ENCODE data around the gene PAQR8. TPM values are rescaled to one million over a fixed set of nuclear protein-coding genes. Genes with fewer than 3 reads are reported as not detected.

PAQR8 gene, protein sequence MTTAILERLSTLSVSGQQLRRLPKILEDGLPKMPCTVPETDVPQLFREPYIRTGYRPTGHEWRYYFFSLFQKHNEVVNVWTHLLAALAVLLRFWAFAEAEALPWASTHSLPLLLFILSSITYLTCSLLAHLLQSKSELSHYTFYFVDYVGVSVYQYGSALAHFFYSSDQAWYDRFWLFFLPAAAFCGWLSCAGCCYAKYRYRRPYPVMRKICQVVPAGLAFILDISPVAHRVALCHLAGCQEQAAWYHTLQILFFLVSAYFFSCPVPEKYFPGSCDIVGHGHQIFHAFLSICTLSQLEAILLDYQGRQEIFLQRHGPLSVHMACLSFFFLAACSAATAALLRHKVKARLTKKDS
- 0.89 and 1.3 TPM in 2 replicates for total RNA-seq (2014; rRNA removed; shearing (Covaris generic))

DNA sequence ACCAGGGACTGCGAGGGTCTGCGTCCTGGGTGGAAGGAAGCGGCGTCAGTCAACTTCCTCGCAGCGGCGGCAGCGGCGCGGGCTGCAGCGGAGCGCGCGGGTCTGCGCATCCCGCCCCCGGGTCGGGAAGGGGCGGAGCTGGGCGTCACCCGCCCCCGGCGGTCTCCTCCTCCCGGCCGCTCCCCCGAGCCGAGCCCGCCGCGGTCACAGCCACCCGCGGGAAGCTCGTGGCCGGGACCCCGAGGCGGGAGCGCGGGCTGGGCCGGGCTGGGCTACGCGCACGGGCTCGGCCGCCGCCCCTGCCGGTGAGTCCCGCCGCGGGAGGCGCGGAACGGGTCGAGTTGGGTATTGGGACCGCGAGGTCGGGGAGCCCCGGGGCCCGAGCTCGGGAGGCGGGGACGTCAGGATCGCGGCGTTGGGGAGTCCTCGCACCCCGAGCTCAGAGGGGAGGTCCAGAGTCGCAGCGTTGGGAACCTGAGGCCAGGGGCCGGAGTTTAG, at the start of gene PAQR8:
TSS of gene PAQR8 (plus strand) at position 207 of the 498 bp plus-strand sequence. CDS start 41,063 bp downstream, outside the sequence.
- DNase-seq (ENCODE audit: low spot score): peak; percentile 39

DNA sequence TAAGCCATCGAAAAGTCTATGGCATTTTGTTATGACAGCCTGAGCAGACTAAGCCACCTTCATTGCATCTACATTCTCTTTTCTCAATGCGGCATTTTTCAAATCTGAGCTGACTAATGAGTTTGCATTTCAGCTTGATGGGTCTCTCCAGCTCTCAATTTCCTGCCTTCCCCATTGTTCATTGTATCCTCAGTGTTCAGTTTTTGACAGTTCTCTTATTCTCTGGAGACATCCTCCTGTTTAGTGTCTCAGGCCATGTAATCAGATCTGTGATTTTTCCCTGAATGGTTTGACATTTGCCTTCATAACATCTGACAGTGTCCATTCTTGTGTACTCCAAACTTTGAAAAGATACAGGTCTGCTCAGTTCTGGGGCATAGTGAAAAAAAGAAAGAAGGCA, 49.5 kb upstream of the PAQR8 start:
- no peak for DNase-seq (ENCODE audit: low spot score)

DNA sequence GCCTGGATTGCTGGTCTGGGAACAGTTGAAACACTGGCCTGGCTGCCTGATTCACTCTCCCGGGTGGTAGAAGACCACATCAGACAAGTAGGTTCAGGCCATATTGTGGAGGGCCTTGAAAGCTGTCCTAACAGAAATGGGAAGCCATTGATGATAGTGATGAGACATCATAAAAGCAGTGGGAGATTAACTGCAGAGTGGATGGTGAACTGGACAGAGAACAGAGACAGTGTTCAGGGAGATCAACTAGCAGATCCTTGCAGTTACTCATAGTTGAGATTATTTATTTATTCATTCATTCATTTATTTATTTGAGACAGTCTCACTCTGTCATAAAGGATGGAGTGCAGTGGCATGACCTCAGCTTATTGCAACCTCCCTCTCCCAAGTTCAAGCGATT, 47.2 kb upstream of the PAQR8 start:
- DNase-seq (ENCODE audit: low spot score): no peak

DNA sequence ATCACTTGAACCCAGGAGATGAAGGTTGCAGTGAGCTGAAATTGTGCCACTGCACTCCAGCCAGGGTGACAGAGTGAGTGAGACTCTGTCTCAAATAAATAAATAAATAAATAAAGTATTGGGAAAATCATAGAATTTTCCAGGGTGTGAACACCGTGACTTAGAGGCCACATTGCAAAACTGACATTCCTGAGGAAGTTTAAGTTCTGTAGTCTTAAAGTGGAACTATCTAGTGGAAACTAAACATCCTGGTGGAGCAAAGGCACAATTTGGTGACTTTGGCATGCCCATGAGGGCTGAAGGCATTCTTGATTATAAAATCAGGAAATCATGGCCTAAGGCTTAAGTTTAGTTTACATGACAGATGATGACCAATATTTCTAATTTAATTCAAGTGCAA, 44.7 kb upstream of the PAQR8 start:
- no peak for DNase-seq (ENCODE audit: low spot score)

DNA sequence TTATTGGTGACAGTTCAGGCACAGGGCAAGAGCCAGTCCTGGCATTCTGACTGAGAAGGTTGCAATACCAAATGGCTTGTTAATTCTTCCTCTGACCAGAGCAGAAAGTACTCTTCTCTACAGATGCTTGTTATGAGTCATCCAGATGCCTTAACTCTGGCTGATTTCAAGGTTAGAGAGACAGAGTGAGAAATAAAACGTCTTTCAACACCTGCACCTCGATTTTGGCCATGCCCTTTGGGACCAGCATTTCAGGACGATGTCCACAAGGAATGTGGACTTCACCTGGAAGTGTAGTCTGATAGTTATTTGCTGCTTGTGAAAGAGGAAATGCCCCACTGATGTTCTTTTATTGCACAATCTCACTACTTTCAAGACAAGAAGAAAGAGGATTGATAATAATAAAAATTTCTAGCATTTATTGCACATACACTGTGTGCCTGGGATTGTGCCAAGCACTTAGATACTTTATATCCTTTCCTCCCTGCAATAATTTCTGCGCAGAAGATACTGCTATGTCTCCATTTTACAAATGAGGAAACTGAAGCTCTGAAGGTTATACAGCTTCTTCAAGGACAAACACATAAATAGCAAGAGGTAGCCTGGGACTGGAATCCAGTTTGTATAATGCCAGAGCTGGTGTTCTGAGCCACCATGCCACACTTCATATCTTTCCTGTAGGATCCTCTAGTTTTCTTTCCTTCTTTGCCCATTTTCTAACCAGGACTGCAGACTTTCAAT, 43.9 kb upstream of the PAQR8 start:
- no peak for DNase-seq (ENCODE audit: low spot score)

DNA sequence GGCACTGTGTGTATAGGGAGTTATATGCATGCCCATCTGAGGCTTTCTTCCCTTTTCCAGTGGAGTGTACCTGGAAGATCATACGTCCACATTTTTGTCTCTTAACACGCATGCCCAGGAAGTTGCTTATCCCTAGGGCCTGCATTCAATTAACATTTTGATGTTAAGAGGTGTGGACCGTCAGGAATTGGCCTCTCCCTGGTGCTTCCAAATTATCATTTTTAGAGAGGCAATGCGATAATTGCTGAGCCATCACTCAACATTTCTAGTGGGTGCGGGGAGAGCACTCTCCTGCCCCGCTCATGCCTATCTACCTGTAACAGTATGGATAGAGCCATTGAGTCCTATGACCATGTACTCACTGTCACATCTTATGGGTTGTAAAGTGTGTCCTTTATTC, 37.8 kb upstream of the PAQR8 start:
- no peak for DNase-seq (ENCODE audit: low spot score)

DNA sequence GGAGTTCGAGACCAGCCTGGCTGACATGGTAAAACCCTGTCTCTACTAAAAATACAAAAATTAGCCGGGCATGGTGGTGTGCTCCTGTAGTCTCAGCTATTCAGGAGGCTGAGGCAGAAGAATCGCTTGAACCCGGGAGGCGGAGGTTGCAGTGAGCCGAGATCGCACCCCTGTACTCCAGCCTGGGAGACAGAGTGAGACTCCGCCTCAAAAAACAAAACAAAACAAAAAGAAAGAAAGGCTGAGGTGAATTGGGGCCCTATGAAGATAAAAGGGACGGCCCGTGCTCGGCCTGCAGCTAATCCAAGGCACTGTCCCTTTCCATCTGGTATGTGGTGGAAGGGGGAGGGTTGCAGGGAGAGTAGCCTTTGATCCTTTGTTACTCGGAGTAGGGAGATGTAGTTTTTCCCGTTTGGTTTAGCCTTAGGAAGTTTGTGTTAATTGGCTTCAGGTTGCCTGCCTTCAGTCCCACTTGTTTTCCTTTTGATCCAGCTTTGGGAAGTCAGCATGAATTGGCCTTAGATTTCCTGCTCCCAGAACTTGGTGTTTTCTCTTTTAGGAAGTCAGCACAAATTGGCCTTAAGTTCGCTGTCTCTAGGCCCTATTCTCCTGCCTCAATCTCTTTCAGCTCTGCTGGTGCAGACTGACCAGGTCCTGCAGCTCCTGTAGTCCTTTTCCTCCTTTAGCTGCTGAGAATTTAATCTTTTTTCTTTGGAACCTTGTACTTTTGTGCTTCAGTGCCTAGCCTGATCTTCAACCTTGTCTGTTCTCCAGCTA, 36.1 kb upstream of the PAQR8 start:
- DNase-seq (ENCODE audit: low spot score): no peak

DNA sequence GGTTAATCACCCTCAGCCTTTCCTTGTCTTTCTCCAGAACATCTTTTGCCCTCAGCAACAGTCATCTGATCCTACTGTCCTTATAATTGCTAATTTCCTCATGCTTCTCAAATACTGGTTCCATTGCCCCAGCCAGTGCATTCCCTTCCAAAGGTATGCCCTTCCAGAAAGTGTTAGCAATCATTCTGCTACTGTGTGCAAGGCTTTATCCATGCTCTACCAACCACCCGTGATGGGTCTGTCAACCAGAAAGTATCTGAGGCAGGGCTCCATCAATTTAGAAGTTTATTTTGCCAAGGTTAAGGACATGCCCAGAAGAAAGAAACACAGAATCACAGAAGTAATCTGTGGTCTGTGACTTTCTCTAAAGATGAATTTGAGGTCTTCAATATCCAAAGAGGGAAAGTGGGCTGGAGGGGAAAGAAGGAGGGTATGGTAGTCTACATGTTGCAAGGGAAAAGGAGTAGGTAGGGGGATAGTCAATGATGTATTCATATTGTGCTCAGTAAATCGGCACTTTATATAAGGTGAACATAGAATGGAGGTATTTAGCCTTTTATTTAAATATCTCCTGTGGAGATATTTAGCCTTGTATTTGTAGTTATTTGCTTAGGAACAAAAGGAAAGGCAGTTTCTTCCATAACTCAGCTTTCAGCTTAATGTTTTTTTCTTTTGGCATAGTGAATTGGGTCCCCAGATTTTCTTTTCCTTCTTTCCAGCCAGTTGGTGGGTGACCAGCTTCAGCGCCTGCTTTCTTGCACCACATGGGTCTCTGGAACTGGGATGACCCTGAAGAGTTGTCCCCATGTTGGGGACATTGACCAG, 35.2 kb upstream of the PAQR8 start:
- DNase-seq (ENCODE audit: low spot score): no peak

DNA sequence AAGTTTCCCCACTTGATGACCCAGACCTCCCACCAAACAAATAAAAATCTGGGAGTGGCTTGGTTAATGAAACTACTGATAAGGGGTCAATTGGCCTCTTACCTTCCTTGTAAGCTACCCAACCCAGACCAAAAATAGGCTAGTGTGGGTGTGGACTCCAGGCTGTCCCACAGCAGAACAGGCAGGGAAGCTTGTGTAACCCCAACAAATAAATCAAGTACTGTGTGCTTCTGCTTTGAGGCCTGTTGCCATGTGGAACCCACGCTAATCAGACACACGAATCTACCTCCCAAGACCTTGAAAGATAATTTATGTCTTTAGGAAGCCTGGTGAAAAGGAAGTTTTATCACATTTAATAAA, 33.7 kb upstream of the PAQR8 start:
- DNase-seq (ENCODE audit: low spot score): no peak

DNA sequence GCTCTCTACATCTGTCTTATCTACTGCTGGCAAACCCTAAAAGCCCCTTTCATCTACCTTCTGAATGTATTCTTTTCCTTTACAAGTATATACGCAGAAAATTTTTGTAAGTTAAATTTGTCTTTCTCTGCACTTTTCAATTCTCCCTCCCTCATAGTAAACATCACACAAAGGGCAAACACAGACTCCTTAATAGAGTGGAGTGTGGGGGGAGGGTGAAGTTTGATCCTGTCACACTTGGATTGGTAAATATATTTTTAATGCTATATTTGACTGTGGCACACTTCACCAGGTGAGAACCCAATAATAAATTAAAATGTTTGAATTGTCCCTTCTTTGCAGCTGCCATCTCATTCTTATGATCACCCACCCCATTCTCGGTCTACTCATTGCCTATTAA, 33.2 kb upstream of the PAQR8 start:
- no peak for DNase-seq (ENCODE audit: low spot score)

DNA sequence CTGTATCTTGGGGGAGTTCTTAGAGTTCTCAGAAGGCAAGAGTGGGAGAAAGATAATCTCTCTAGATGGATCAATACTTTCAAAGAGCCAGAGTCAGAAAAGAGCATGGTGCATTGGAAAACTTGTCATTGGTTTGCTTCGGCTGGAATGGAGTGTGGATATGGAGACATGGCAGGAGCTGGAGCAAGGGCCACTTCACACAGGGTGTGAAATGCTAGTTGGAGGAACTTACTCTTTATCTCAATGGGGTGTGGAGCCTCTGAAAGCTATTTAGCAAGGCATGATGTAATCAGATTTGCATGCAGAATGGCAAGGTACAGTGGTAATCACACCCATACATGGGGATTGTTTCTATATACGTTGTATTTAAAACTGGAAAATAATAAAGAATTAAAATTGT, 31.5 kb upstream of the PAQR8 start:
- DNase-seq (ENCODE audit: low spot score): no peak

DNA sequence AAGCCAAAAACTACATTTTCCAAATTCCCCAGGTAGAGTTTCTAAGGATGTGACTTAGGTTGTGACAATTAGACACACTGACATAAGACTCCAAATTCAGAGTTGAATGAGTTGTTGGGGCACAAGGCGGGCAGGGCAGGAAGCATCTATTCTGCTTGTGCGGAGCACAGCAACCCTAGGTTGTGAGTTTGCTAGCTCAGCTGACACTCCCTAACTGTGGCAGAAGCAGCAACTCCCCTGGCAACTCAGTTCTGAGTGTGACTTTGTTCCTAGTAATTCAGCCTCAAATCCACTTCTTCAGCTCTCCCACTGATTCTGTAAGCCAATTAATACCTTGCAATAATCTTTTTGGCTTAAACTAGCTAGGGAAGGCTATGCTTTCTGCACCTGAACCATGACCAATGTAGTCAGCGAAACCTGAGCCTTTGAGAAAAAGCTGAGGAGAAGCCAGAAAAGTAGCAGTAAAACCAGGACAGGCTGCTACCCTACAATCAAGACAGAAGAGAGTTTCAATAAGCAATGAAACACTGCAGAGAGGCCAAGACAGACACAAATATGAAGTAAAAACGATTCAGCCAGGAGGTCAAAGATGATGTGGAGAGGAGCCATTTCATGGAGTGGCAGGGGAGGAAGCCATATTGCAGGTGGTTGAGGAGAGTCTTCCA, 30.0 kb upstream of the PAQR8 start:
- DNase-seq (ENCODE audit: low spot score): no peak

DNA sequence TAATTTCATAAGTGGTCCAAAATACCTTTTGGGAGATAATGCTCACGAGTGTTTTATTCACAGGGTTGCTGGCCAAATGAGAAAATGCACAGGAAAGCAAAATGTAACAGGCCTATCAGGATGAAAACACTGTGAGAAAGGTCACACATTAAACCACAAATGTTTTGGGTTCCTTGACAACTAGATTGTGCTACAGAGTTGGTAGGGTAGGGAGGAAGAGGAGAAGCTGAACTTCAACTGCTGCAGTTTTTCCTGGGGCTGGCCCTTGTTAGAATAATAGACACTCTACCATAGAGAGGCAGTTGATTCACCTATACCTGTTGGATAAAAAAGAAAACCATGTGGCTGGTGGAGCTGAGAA, 28.1 kb upstream of the PAQR8 start:
- no peak for DNase-seq (ENCODE audit: low spot score)

DNA sequence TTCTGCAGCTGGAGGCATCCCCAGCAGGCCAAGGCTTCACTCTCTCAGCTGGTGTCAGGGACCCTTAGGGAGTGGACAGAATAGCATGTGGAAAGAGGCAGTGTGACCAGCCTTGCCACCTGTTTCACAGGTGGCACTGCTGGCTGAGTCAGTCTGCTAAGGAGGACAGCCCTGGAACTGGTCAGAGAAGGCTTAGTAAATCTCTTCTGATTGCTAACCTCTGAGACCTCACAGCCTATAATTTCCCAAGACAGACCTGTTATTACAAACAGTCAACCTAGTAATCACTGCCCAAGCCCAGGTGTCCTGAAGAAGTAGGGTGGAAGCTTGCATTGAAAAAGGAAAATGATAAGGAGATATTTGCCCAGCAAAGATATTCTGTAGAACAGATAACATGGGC, 26.4 kb upstream of the PAQR8 start:
- DNase-seq (ENCODE audit: low spot score): no peak

DNA sequence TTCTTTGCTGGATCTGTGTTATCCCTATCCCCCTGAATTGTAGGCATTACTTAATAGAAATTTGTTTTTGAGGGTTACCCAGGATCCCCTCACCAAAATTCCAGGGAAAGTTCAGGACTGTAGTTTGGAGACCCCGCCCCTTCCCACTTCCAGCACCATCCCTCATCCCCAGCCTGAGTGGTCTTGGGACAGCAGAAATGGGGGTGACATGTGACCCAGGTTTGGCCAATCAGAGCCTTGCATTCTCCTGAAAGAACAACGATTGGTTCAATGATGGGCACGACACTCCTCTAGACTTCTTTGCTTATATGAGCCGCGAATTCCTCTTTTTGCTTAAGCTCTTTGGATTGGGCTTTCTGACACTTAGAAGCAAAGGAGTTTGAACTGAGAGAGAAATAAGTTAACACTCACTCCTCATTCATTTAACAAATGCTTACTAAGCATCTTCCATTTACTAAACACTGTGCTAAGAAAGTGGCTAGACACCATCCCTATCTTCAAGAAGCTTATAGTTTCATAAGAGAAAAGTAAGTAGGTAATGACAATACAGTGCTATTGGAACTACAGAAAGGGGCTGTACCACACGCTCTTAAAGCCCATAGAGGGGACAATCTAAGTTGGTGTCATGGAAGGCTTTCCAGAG, 24.9 kb upstream of the PAQR8 start:
- no peak for DNase-seq (ENCODE audit: low spot score)

DNA sequence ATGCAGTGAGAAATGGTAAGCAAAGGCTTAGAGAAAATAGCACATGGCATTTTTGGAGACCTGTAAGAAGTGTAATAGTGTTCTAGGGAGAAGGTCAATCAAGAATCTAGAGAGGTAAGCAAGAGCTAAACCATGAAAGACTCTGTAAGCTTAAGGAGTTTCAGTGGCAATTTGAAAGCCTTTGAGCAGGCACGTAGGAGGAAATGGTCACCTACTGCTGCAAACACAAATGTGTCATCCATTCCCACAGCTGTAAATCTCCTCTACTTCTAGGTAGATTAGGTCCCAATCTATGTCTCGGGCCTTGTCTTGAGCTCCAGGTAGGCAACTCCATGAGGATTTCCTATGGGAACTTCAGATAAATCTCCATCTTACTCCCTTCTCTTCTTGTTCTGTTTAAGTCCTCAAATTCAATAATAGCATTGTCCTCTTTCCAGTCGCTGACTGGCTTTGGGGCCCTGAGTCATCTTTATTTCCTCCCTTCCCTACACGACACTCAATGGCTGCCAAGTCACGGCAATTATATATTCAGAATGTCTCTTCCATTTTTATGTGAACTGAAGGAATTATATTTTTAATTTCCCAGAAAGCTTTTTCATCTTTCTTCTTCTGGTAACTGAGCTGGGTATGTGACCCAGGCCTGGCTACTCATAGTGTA, 24.2 kb upstream of the PAQR8 start:
- DNase-seq (ENCODE audit: low spot score): no peak

DNA sequence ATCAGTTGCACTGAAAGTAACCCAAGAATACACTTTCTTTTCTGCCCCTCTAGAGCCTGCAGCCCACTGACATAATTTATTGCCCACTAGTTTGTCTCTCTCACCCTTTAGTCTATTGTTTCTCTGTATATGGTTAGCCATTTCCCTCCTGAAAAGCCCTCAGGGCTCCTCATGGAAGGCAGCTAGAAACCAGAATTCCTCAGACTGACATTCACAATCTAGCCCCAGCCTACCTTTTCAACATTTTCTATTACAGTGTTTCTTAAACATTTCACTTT, 21.4 kb upstream of the PAQR8 start:
- DNase-seq (ENCODE audit: low spot score): no peak

DNA sequence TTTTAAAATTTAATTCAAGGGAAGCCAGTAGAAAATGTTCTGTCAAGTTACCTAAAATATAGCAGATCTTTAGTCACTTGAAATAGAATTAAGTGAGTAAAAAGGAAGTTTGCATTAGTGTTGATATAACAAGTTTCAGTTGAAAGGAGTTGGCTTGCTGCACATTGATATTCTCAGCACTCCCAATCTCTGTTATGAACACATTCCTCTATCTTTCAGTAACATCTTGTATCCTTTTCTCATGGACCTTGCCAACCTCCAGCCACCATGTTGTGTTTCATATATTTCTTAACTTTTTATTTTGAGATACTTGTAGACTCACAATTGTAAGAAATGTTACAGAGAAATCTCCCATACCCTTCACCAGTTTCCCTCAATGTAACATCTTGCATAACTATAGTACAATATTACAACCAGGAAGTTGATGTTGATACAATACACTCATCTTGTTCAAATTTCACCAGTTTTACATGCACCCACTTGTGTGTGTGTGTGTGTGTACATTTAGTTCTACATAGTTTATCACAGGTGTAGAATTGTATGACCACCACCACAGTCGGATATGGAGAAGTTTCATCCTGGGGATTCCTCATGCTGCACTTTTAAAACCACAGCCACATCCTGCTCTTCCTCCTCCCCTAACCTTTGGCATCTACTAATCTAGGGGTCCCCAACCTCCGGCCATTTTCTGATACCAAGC, 20.2 kb upstream of the PAQR8 start:
- no peak for DNase-seq (ENCODE audit: low spot score)

DNA sequence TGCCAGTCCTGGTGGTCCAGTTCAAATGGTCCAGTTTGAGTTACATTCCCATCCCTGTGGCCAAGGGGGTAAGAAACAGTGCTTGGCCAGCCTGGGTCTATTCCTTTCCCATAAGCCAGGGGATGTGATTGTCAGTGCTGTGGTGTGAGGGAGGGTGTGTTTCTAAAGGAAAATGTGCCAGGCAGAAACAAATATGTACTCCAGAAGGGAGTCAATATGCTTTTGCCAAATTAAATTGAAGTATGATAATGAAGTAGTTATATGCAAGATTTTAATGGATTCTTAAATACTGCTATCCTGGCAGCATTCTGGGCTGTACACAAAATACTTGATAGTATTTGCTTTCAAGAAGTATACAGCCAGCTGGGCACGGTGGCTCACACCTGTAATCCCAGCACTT, 16.6 kb upstream of the PAQR8 start:
- no peak for DNase-seq (ENCODE audit: low spot score)

DNA sequence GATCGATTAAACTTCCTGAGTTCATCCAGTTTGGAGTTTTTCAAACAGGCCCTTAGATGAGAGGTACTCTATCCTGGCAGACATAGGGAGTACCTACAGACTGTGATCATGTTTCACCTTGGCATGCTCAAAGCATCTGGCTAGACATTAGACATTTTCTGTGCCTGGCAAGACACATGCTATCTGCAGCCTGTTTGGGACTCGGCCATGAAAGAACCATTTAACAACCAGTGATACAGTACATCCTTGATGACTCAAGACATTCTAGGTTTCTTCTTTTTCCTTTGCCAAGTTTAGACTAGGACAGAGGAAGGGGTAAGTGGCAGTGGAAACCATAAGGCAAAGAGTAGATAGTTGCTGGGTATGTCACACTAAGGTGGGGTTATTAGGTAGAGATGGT, 15.4 kb upstream of the PAQR8 start:
- DNase-seq (ENCODE audit: low spot score): no peak
